H1 (cell line): ENCODE results near the gene EN1.

Source experiments
- CBX5 ChIP-seq: fragments of 300-800, 300-1000 bp; sonication (generic); IDR thresholded peaks from 2 replicates; pipeline ENCODE4 v1.7.1; 2016; ENCODE audit warnings: antibody characterized with exemption, low read length, low read depth
- CREB1 ChIP-seq: IDR thresholded peaks from 2 replicates; pipeline ENCODE4 v1.6.1; 2012; ENCODE audit warnings: inconsistent platforms
- EGR1 ChIP-seq: IDR thresholded peaks from 2 replicates; pipeline ENCODE4 v1.6.1; 2011; ENCODE audit warnings: low read depth, low read length, borderline replicate concordance
- KDM1A ChIP-seq: fragments of 200-600, 300-600 bp; sonication (generic); IDR thresholded peaks from 2 replicates; pipeline ENCODE4 v1.7.1; 2016; ENCODE audit warnings: mild to moderate bottlenecking, low read length, borderline replicate concordance
- POLR2AphosphoS5 ChIP-seq: IDR thresholded peaks from 2 replicates; pipeline ENCODE4 v1.6.1; 2011; ENCODE audit warnings: low read depth, low read length
- SIN3A ChIP-seq, 2 experiments: IDR thresholded peaks in 1 of 2; conservative IDR thresholded peaks in 1 of 2; 2 replicates each; pipeline ENCODE4 v1.6.1; 2011 to 2012; ENCODE audit warnings: low read length in 2 of 2, improper control_type of control experiment in 1 of 2, low read depth in 1 of 2, mild to moderate bottlenecking in 1 of 2
- SRF ChIP-seq: IDR thresholded peaks from 2 replicates; pipeline ENCODE4 v1.6.1; 2011; ENCODE audit warnings: mild to moderate bottlenecking, low read depth, low read length, moderate library complexity
- TCF12 ChIP-seq: IDR thresholded peaks from 2 replicates; pipeline ENCODE4 v1.6.1; 2011; ENCODE audit warnings: low read depth, mild to moderate bottlenecking, low read length
- ZNF274 ChIP-seq: IDR thresholded peaks from 2 replicates; pipeline ENCODE4 v1.7.0; 2012; ENCODE audit warnings: low read length, borderline replicate concordance; ENCODE audit errors: extremely low read depth
- TF ChIP-seq, protein P1 (sequence below): IDR thresholded peaks from 2 replicates; pipeline ENCODE4 v1.6.1; 2012; ENCODE audit warnings: inconsistent platforms
- TF ChIP-seq, protein P2 (sequence below), 3 experiments: IDR thresholded peaks; 1 replicate in 2 of 3; 2 replicates in 1 of 3; pipeline versions ENCODE4 v1.5.1 to v1.6.1; 2011; ENCODE audit warnings: low read length in 3 of 3, mild to moderate bottlenecking in 3 of 3, inconsistent platforms in 2 of 3, low read depth in 1 of 3, moderate library complexity in 1 of 3; ENCODE audit not compliant: insufficient read depth in 1 of 3; ENCODE audit errors: control extremely low read depth in 1 of 3

DNA sequence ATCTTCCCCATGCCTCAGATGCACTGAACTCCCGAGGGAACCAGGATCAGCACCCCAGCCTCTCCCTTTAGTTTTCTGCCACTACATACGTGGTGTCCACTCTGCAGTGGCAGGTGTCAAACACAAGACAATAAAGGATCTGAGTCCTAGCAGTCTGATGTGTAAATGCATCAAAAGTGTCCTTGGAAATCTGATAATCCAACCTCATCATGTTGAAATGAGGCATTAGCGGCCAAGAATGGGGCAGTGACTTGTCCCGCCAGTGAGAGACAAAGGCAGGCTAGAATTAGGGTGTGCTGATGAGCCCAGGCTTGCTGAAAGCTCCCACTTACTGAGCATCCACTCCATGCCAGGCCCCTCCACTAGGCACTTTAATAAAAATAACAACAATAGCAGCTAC is 52.9 kb downstream of the EN1 start:
- no peak for TF ChIP-seq SIN3A (conservative IDR thresholded peaks at IDR 0.05 in 1 of 2, IDR thresholded peaks at IDR 0.05 in 1 of 2; ENCODE audit: low read depth in 1 of 2, low read length in 2 of 2)
- TF ChIP-seq CREB1: no peak
- TF ChIP-seq, protein P1, sequence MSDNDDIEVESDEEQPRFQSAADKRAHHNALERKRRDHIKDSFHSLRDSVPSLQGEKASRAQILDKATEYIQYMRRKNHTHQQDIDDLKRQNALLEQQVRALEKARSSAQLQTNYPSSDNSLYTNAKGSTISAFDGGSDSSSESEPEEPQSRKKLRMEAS: no peak
- TF ChIP-seq SRF: no peak
- TF ChIP-seq, protein P2, sequence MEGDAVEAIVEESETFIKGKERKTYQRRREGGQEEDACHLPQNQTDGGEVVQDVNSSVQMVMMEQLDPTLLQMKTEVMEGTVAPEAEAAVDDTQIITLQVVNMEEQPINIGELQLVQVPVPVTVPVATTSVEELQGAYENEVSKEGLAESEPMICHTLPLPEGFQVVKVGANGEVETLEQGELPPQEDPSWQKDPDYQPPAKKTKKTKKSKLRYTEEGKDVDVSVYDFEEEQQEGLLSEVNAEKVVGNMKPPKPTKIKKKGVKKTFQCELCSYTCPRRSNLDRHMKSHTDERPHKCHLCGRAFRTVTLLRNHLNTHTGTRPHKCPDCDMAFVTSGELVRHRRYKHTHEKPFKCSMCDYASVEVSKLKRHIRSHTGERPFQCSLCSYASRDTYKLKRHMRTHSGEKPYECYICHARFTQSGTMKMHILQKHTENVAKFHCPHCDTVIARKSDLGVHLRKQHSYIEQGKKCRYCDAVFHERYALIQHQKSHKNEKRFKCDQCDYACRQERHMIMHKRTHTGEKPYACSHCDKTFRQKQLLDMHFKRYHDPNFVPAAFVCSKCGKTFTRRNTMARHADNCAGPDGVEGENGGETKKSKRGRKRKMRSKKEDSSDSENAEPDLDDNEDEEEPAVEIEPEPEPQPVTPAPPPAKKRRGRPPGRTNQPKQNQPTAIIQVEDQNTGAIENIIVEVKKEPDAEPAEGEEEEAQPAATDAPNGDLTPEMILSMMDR (IDR thresholded peaks at IDR 0.05; ENCODE audit: control extremely low read depth in 1 of 3, insufficient read depth in 1 of 3, low read depth in 1 of 3, low read length in 3 of 3): no peak
- TF ChIP-seq EGR1: no peak
- no peak for TF ChIP-seq POLR2AphosphoS5
- no peak for TF ChIP-seq TCF12
- no peak for TF ChIP-seq ZNF274
- no peak for TF ChIP-seq CBX5
- TF ChIP-seq KDM1A: no peak
